ENCODE data around the gene ACIN1. TPM values are rescaled to one million over a fixed set of nuclear protein-coding genes. Genes with fewer than 3 reads are reported as not detected.

The ACIN1 gene
- total RNA-seq, 4 donors from 2014 or later: 89.6 to 124 (median 109) TPM

- no peak for TF ChIP-seq CTCF (IDR thresholded peaks at IDR 0.05; ENCODE audit: low read depth)
Observed at GRCh38 chr14:23071244-23071920, 23.6 kb downstream of the ACIN1 start.

- no peak for TF ChIP-seq CTCF (IDR thresholded peaks at IDR 0.05; ENCODE audit: low read depth)
Observed at GRCh38 chr14:23070262-23071129, 24.4 kb downstream of the ACIN1 start.

GRCh38 chr14:23069413-23069806 is 25.5 kb downstream of the ACIN1 start:
- no peak for TF ChIP-seq CTCF (IDR thresholded peaks at IDR 0.05; ENCODE audit: low read depth)

GRCh38 chr14:23068789-23069412 is 26.0 kb downstream of the ACIN1 start:
- no peak for TF ChIP-seq CTCF (IDR thresholded peaks at IDR 0.05; ENCODE audit: low read depth)

- TF ChIP-seq CTCF (IDR thresholded peaks at IDR 0.05; ENCODE audit: low read depth): no peak
Observed at GRCh38 chr14:23067847-23068788, 26.8 kb downstream of the ACIN1 start.

GRCh38 chr14:23066855-23067744 is 27.8 kb downstream of the ACIN1 start:
- TF ChIP-seq CTCF (IDR thresholded peaks at IDR 0.05; ENCODE audit: low read depth): no peak
